NOMO-1 treated with DMSO at 0.1 percent for 48 hours (cell line): ENCODE results near the gene CCT3.

Experiments
- DNase-seq: peaks from one replicate; lab custom pipeline; 2025; ENCODE audit not compliant: unreplicated experiment; lab: John Stamatoyannopoulos, UW

Gene CCT3

GRCh38 chr1:156282479-156283222 lies 55.4 kb downstream of the CCT3 start, which contains the start of gene SMG5:
Gene SMG5, minus strand, starts transcription at chr1:156282825. Its CDS starts 145 bp downstream, at chr1:156282680.
- peak; percentile 96 for DNase-seq

- DNase-seq: peak; percentile 4
Measured at GRCh38 chr1:156281693-156282478, 56.2 kb downstream of the CCT3 start.

- peak; percentile 44 for DNase-seq
Measured at GRCh38 chr1:156281281-156281680, 56.8 kb downstream of the CCT3 start.

GRCh38 chr1:156279837-156280236 lies 58.3 kb downstream of the CCT3 start:
- DNase-seq: no peak

GRCh38 chr1:156276966-156277381 lies 61.1 kb downstream of the CCT3 start:
- DNase-seq: peak; percentile 61

- DNase-seq: peak; percentile 77
Measured at GRCh38 chr1:156276532-156276931, 61.6 kb downstream of the CCT3 start.

GRCh38 chr1:156270314-156270713 lies 67.8 kb downstream of the CCT3 start:
- no peak for DNase-seq

- DNase-seq: no peak
Measured at GRCh38 chr1:156268336-156268735, 69.8 kb downstream of the CCT3 start.

GRCh38 chr1:156266051-156266450 lies 72.0 kb downstream of the CCT3 start:
- DNase-seq: no peak

- DNase-seq: no peak
Measured at GRCh38 chr1:156263288-156263655, 74.8 kb downstream of the CCT3 start.

- no peak for DNase-seq
Measured at GRCh38 chr1:156262461-156263287, 75.4 kb downstream of the CCT3 start.

GRCh38 chr1:156260896-156261295 lies 77.2 kb downstream of the CCT3 start:
- no peak for DNase-seq

GRCh38 chr1:156259805-156260204 lies 78.3 kb downstream of the CCT3 start:
- DNase-seq: no peak
